Panc1 (cell line): Measurements from ENCODE around the gene SPRTN. TPM values are rescaled to one million over a fixed set of nuclear protein-coding genes. Genes with fewer than 3 reads are reported as not detected.

Source experiments
- ATAC-seq: fragments of 200-7000 bp; cut with Tn5 transposase; 2 replicates; pipeline ENCODE4 v1.9.1; 2020; ENCODE audit warnings: mild to moderate bottlenecking, moderate library complexity
- BruUV-seq: library from RNA; stranded (reverse); fragments of 400-500 nt; replicated peaks from 2 replicates; lab custom pipeline; 2021; lab: Mats Ljungman, UMichigan
- CTCF ChIA-PET: fragments of 300-600 bp; sonication (Branson Sonifier 250); formaldehyde crosslinking; loops from one replicate; lab custom pipeline; 2022; ENCODE audit warnings: antibody characterized with exemption; lab: Charles Lee
- POLR2A ChIA-PET: fragments of 300-600 bp; sonication (Branson Sonifier 250); formaldehyde crosslinking; loops from one replicate; lab custom pipeline; 2022; ENCODE audit warnings: antibody characterized with exemption; lab: Charles Lee
- DNase-seq: peaks from one replicate; pipeline ENCODE4 v3.0.0-alpha.2; 2010; ENCODE audit warnings: low read depth, low spot score
- H3K27ac ChIP-seq: 2 replicates; pipeline ENCODE4 v1.5.1; 2011; ENCODE audit warnings: mild to moderate bottlenecking, low read length, inconsistent platforms
- H3K27me3 ChIP-seq: fragments of 200-500 bp; sonication (Bioruptor generic); 2 replicates; pipeline ENCODE4 v1.6.0; 2014; ENCODE audit warnings: low read length, inconsistent platforms; ENCODE audit not compliant: control insufficient read depth, insufficient read depth
- H3K36me3 ChIP-seq: fragments of 200-500 bp; sonication (Bioruptor generic); 2 replicates; pipeline ENCODE4 v1.5.1; 2014; ENCODE audit warnings: inconsistent platforms, mild to moderate bottlenecking, low read length, moderate library complexity; ENCODE audit not compliant: control insufficient read depth, insufficient read depth
- H3K4me1 ChIP-seq: 2 replicates; pipeline ENCODE4 v1.5.1; 2011; ENCODE audit warnings: inconsistent platforms, mild to moderate bottlenecking, low read length, moderate library complexity; ENCODE audit not compliant: control insufficient read depth, insufficient read depth
- H3K4me3 ChIP-seq, 2 experiments: 2 replicates each; pipeline ENCODE4 v1.5.1; 2011 to 2012; ENCODE audit warnings: low read depth in 2 of 2, low read length in 2 of 2, mild to moderate bottlenecking in 2 of 2, inconsistent platforms in 1 of 2, moderate library complexity in 1 of 2
- H3K9me3 ChIP-seq: fragments of 200-500 bp; sonication (Bioruptor generic); 2 replicates; pipeline ENCODE4 v1.5.1; 2014; ENCODE audit warnings: low read depth, mild to moderate bottlenecking, inconsistent platforms, low read length, moderate library complexity; ENCODE audit not compliant: control insufficient read depth, insufficient read depth
- CTCF ChIP-seq: fragments of 450-650 bp; IDR thresholded peaks from 2 replicates; pipeline ENCODE4 v1.5.1; 2017; ENCODE audit warnings: mild to moderate bottlenecking
- POLR2AphosphoS5 ChIP-seq: IDR thresholded peaks from 2 replicates; pipeline ENCODE4 v1.6.1; 2012; ENCODE audit warnings: mild to moderate bottlenecking, low read depth, low read length, moderate library complexity
- REST ChIP-seq, 2 experiments: IDR thresholded peaks; 2 replicates each; pipeline ENCODE4 v1.6.1; 2011 to 2012; ENCODE audit warnings: low read depth in 2 of 2, control low read depth in 1 of 2, low read length in 1 of 2, mild to moderate bottlenecking in 1 of 2, moderate library complexity in 1 of 2; ENCODE audit not compliant: insufficient read depth in 1 of 2
- SIN3A ChIP-seq: IDR thresholded peaks from 2 replicates; pipeline ENCODE4 v1.6.1; 2012; ENCODE audit warnings: low read depth, mild to moderate bottlenecking, low read length, moderate library complexity, borderline replicate concordance; ENCODE audit not compliant: insufficient read depth
- TCF7L2 ChIP-seq: IDR thresholded peaks from 2 replicates; pipeline ENCODE4 v1.6.1; 2011; ENCODE audit warnings: mild to moderate bottlenecking, low read depth, low read length, inconsistent platforms
- in situ Hi-C: cut with HindIII; loops from 2 replicates; pipeline ENCODE4 v1.10.0; 2016; ENCODE audit warnings: low sequenced_read_pairs, low pct_unique_long_range_greater_than_20kb
- intact Hi-C: fragments of 100-400 bp; cut with micrococcal nuclease; formaldehyde crosslinking; loops from one replicate; pipeline ENCODE4 v1.10.0; 2022; ENCODE audit not compliant: unreplicated experiment
- total RNA-seq: library from RNA; stranded (reverse); gene quantifications from one replicate; pipeline ENCODE4 v1.2.1, GENCODE V29; 2021; ENCODE audit not compliant: unreplicated experiment

The SPRTN gene
- total RNA-seq, 1 experiment from 2014 or later: 20.0 TPM

GRCh38 chr1:231363624-231364023, 25.5 kb downstream of the SPRTN start:
- intact Hi-C loops: no loop called here
- BruUV-seq: no TSS peak
- no peaks in the 10 kb centered on the region for H3K4me1 ChIP-seq
- in situ Hi-C loops: no loop called here
- no peaks in the 10 kb centered on the region for H3K27me3 ChIP-seq
- POLR2A ChIA-PET: no interaction called here
- ATAC-seq (no peak), DNase-seq (no peak)
- no peaks in the 10 kb centered on the region for H3K9me3 ChIP-seq
- no peak overlapping the region for H3K4me3 ChIP-seq
- CTCF ChIA-PET: no interaction called here
- H3K36me3 ChIP-seq: peaks cover 2% of the 10 kb centered on the region; the same call in 1 of the 2 replicates
- TF ChIP-seq REST (IDR thresholded peaks at IDR 0.05; ENCODE audit: insufficient read depth in 1 of 2, low read depth in 2 of 2, low read length in 1 of 2) (no peak), CTCF (no peak), TCF7L2 (no peak), POLR2AphosphoS5 (no peak), SIN3A (no peak)
- no peak overlapping the region for H3K27ac ChIP-seq

- CTCF ChIA-PET: no interaction called here
- no peak overlapping the region for H3K4me3 ChIP-seq
- H3K9me3 ChIP-seq: no peaks in the 10 kb centered on the region
- no peaks in the 10 kb centered on the region for H3K27me3 ChIP-seq
- POLR2A ChIA-PET: no interaction called here
- intact Hi-C loops (no loop called here), in situ Hi-C loops (no loop called here)
- no TSS peak for BruUV-seq
- H3K36me3 ChIP-seq: peaks cover 2% of the 10 kb centered on the region; the same call in 1 of the 2 replicates
- no peak overlapping the region for H3K27ac ChIP-seq
- DNase-seq: no peak
- TF ChIP-seq SIN3A (no peak), TCF7L2 (no peak), POLR2AphosphoS5 (no peak), REST (IDR thresholded peaks at IDR 0.05; ENCODE audit: insufficient read depth in 1 of 2, low read depth in 2 of 2, low read length in 1 of 2) (no peak), CTCF (no peak)
- ATAC-seq: no peak
- H3K4me1 ChIP-seq: no peaks in the 10 kb centered on the region
These were observed 26.1 kb downstream of the SPRTN start for GRCh38 chr1:231364192-231364591.
